Ovary (tissue), 3 donors: ENCODE data around the gene LIPK.

Experiments
- CTCF ChIP-seq, 3 donors: fragments of 450-650 bp in 2 of 3; fragments of 200-600 bp in 1 of 3; IDR thresholded peaks; one replicate each; pipeline versions ENCODE4 v1.5.1 to v1.8.0; 2016 to 2022; ENCODE audit warnings: antibody characterized with exemption in 3 of 3, mild to moderate bottlenecking in 1 of 3
- POLR2A ChIP-seq: fragments of 450-650 bp; IDR thresholded peaks from one replicate; pipeline ENCODE4 v1.6.1; 2017; ENCODE audit warnings: antibody characterized with exemption, mild to moderate bottlenecking, moderate library complexity
- donor health status: DM: no; HTN: no; CAD: no.

- TF ChIP-seq POLR2A, result no peak
- TF ChIP-seq CTCF (IDR thresholded peaks at IDR 0.05), result no peak
These were observed 37.6 kb upstream of the LIPK start for GRCh38 chr10:88668465-88668864.
